Muscle of leg (tissue), 11 donors: Measurements from ENCODE around the gene DDX23. TPM values are rescaled to one million over a fixed set of nuclear protein-coding genes. Genes with fewer than 3 reads are reported as not detected.

ENCODE experiments used
- DNase-seq: peaks from one replicate; pipeline ENCODE4 v3.0.0; 2013
- H3K27ac ChIP-seq: one replicate; pipeline ENCODE4 v1.5.1; 2013; ENCODE audit warnings: mild to moderate bottlenecking, low read length, control low read depth
- H3K27me3 ChIP-seq: one replicate; pipeline ENCODE4 v1.6.1; 2013; ENCODE audit warnings: low read length; ENCODE audit not compliant: control insufficient read depth, insufficient read depth
- H3K36me3 ChIP-seq: one replicate; pipeline ENCODE4 v1.6.1; 2013; ENCODE audit warnings: low read length; ENCODE audit not compliant: control insufficient read depth, insufficient read depth
- H3K4me1 ChIP-seq: one replicate; pipeline ENCODE4 v1.6.1; 2013; ENCODE audit warnings: low read length; ENCODE audit not compliant: control insufficient read depth, insufficient read depth
- H3K4me3 ChIP-seq: one replicate; pipeline ENCODE4 v1.5.1; 2013; ENCODE audit warnings: low read length, control low read depth
- H3K9me3 ChIP-seq: replicated peaks from 2 replicates; pipeline ENCODE4 v1.6.1; 2013; ENCODE audit warnings: low read depth, low read length; ENCODE audit not compliant: control insufficient read depth
- WGBS: methylation state at CpG from one replicate; pipeline ENCODE4 v1.1.5; 2013; ENCODE audit warnings: missing lambda C conversion rate; ENCODE audit not compliant: insufficient coverage; 5-methylcytosine and 5-hydroxymethylcytosine counted together
- polyA plus RNA-seq, 8 donors: library from polyadenylated mRNA; unstranded; fragments of 120-200 nt; gene quantifications; one replicate each; pipeline versions ENCODE4 v1.2.1 to v1.2.3, GENCODE V29; 2013; ENCODE audit warnings: inconsistent platforms in 1 of 8, low replicate concordance in 1 of 8; ENCODE audit not compliant: insufficient read length in 8 of 8, insufficient read depth in 1 of 8
- total RNA-seq: library from RNA; stranded (reverse); fragments of 120-200 nt; gene quantifications from one replicate; pipeline ENCODE4 v1.2.4, GENCODE V29; 2013

The DDX23 gene
- total and polyA plus RNA-seq, 9 donors: 52.9 to 75.1 (median 62.6) TPM

DNA sequence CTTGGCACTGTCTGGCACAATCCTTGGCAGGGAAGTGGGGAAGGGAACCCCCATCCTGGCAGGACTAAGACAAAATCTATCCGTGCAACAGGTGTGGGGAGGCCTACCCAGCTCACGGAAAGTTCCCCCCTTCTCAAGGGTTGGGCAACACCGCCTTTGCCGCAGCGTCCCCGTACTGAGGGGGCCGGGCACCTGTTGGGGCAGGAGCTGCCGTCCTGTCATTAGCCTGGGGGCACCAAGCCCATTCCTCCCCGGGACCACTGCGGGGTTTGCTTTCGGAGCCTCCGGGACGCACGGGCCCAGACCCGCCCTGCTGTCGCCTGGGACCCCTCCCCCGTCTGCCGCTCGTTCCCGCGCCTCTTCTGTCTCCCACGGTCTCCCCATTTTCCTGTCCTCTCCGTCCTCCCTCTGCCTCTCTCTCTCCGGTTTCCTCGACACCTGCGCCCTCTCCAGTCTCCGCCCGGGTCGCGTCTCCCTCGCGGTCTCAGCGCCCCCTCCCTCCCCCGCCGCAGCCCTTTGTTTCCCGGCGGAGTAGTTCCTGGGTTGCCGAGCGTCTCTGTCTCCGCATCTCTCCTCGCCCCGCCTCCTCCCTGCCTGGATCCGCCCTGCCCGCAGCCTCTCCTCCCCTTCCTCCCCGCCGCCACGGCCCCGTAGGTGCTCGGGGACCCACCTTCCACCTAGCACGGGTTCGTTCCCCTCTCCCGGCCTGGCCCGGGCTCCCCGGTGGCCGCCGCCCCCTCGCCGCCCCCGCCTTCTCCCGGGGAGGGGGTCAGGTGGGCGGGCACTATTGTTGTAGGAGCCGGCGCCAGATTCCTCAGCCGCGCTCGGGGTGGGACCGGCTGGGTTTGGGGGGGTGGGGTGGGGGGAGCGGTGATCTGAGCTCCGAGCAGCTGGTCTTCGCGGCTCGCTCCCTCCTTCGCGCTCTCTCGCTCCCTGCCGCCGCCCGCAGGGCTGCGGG is 33.8 kb downstream of the DDX23 start, which contains the start of gene CACNB3:
TSS of gene CACNB3 (plus strand) at position 624 of the 958 bp plus-strand sequence. CDS start 434 bp downstream, outside the sequence.
- 1% methylated on average over 58 of the region's 79 CpGs for WGBS

DNA sequence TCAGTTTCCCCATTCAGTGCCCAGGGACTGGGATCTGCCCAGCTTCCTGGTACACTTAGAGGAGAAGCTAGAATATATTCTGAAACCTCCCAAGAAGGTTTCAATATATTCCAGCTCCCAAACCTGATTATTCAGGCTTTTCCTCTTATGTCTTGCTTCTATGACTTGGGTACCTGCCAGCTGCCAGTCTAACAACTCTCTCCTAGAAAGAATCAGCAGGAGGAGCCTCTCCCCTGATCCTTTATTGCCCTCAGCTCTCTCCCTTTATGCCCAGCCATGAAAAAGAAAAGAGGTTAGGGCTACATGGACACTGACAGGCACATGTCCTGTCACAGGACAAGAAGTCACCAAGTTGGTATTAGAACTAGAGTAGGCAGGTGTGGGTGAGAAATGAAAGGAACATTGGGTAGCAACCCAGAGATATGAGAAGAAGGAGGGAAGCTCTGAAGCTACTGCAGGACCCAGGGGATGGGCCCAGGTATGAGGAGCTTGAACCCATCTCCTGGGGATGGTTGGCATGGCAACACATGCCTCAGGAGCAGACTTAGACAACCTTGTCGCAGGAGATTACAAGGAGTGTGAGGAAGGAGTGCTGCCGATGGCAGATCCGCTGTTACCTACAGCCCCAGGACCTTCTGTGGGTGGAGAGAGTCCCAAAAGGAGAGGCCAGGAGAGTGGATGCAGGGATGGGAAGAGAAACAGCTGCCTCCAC is 35.7 kb downstream of the DDX23 start:
- Histone ChIP-seq H3K4me3 (no peak overlapping the region), H3K36me3 (no peaks in the 10 kb centered on the region), H3K9me3 (no peaks in the 10 kb centered on the region), H3K27ac (no peak overlapping the region), H3K27me3 (peaks cover 17% of the 10 kb centered on the region), H3K4me1 (peaks cover 48% of the 10 kb centered on the region)
- no CpG with 5 or more reads among the region's 3 CpGs for WGBS
- no peak for DNase-seq

More for the DNA sequence above, 33.8 kb downstream of the DDX23 start, which contains the start of gene CACNB3:
- Histone ChIP-seq H3K4me3 (peak within 1 kb of the TSS; percentile 63), H3K4me1 (peaks cover 43% of the 10 kb centered on the region), H3K36me3 (no peaks in the 10 kb centered on the region), H3K27me3 (peaks cover 17% of the 10 kb centered on the region), H3K27ac (no peak within 1 kb of the TSS), H3K9me3 (no peaks in the 10 kb centered on the region)
- DNase-seq: peak; percentile 73

GRCh38 chr12:48815126-48816110 is 36.5 kb downstream of the DDX23 start:
- DNase-seq: peak; percentile 95
- Histone ChIP-seq H3K36me3 (no peaks in the 10 kb centered on the region), H3K4me3 (peak overlapping the region; percentile 81), H3K27me3 (peaks cover 17% of the 10 kb centered on the region), H3K4me1 (peaks cover 55% of the 10 kb centered on the region), H3K27ac (peak overlapping the region; percentile 94), H3K9me3 (no peaks in the 10 kb centered on the region)
- 1% methylated on average over 51 of the region's 54 CpGs for WGBS

DNA sequence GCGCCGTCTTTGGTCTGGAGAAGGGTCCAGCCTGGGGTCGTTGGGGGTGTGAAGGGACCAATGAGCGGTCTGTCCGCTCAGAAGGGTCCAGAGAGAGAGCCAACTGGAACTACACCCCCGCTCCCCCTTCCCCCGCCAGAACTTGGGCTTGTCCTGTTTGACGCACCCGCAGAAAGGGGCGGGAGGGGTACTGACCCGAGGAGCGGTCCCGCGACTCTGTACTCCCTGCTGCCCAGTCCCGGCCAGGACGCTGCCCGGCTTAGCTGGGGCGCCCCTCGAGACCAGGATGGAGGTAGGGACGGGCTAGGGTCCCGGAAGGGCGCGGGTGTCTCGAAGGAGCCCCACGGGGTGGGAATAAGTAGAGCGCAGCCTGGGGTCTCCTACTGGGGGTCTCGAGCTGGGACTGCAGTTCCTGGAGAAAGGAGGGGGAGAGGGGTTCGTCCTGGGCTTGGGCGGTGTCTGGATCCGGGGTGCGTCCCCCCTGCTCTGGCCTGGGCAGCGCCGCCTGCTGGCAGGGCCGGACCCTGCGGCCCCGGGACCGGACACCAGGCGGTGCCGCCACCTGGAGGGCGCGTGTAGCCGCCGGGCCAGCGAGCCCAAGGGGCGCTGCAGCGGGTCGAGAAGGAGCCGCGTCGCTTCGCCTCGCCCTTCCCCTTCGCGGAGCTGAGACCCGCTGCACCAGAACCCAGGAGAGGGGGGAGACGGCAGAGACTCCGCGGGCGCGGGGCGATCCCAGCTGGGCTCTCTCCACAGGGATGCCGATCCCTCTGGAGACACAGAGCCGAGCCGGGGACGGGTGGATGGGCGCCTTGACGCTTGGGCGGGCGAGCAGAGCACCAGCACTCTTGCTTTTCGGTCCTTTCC is 37.5 kb downstream of the DDX23 start:
- Histone ChIP-seq H3K27me3 (peaks cover 17% of the 10 kb centered on the region), H3K4me1 (peaks cover 51% of the 10 kb centered on the region), H3K27ac (peak overlapping the region; percentile 94), H3K36me3 (no peaks in the 10 kb centered on the region), H3K9me3 (no peaks in the 10 kb centered on the region), H3K4me3 (peak overlapping the region; percentile 81)
- peak; percentile 81 for DNase-seq
- WGBS: under 1% methylated on average over 60 of the region's 70 CpGs

DNA sequence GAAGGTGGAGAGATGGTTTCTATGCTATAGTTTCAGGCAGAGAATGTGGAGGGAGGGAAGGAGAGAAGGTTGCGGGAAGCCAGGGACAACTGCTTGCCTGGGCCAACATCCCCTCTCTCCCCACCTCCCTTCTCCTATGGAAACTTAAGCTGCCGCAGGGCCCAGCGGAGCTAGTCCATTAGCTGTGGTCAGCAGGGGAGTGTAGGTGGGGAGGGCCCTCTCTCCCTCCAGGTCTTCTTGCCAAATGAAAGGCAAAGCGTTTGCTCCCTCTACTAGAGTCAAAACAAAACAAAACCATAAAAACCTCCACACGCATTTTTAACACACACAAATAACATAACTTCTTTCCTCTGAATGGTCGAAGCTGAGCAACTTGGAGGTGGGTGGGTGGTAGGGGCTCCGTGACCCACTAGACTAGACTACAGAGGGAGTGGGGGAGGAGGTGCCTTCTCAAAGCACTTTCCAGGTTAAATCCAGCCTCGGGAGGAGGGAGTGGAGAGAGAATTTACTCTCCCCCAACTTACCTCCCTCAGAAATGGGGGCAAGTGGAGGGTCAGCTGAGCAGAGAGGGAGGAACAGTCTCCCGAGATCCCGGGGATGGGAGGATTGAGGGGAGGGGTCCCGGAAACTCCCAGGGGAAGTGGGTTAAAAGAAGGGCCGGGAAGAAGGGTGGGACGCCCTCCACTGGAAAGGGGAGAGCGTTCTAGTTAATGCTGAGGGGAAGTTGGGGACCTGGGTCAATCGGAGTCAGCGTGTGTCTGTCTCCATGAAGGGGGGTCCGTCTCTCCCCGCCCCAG is 38.3 kb downstream of the DDX23 start:
- 8% methylated on average over 5 of the region's 18 CpGs for WGBS
- H3K27me3 ChIP-seq: peaks cover 13% of the 10 kb centered on the region
- peaks cover 44% of the 10 kb centered on the region for H3K4me1 ChIP-seq
- no peaks in the 10 kb centered on the region for H3K36me3 ChIP-seq
- H3K9me3 ChIP-seq: no peaks in the 10 kb centered on the region
- H3K4me3 ChIP-seq: peak overlapping the region; percentile 81
- peak overlapping the region; percentile 44 for H3K27ac ChIP-seq
- peak; percentile 70 for DNase-seq

- H3K4me3 ChIP-seq: no peak overlapping the region
- no peak overlapping the region for H3K27ac ChIP-seq
- H3K4me1 ChIP-seq: peaks cover 37% of the 10 kb centered on the region
- WGBS: 59% methylated on average over 2 of the region's 2 CpGs
- H3K9me3 ChIP-seq: no peaks in the 10 kb centered on the region
- no peaks in the 10 kb centered on the region for H3K36me3 ChIP-seq
- DNase-seq: no peak
- peaks cover 6% of the 10 kb centered on the region for H3K27me3 ChIP-seq
Measured at GRCh38 chr12:48812389-48812788, 39.6 kb downstream of the DDX23 start.

DNA sequence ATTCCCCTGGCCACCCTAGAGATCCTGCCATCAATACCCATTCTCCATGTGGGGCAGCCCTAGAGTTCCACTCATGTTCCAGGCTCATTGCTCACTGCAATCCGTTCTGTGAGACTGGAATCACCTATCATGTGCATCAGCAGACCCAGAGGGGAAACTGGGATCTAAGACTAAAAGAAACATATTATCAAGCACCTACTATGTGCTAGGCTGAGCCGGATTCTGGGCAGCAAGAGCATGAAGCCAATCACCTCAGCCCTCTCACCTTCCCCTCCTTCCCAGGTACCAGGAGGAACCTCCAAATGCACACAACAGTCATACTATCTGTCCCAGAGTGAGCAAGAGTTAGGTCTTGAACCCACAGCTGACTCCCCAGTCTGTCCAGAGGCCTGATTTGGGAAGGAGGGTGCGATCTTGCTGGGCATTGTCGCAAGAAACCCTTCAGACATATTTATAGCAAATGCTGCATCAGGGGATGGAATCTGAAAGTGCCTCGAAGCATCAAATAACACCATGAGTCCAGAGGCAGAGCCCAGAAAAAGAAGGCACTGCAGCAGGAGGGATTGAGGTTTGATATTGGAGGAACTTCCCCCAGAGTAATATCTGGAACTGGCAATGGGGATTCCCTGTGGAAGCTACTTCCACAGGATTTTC is 40.4 kb downstream of the DDX23 start:
- no peak for DNase-seq
- no peak overlapping the region for H3K27ac ChIP-seq
- peaks cover 35% of the 10 kb centered on the region for H3K4me1 ChIP-seq
- no peaks in the 10 kb centered on the region for H3K36me3 ChIP-seq
- H3K9me3 ChIP-seq: no peaks in the 10 kb centered on the region
- no peak overlapping the region for H3K4me3 ChIP-seq
- 70% methylated on average over 2 of the region's 5 CpGs for WGBS
- H3K27me3 ChIP-seq: peaks cover 2% of the 10 kb centered on the region

- H3K4me1 ChIP-seq: peaks cover 29% of the 10 kb centered on the region
- no peak overlapping the region for H3K27ac ChIP-seq
- no peaks in the 10 kb centered on the region for H3K36me3 ChIP-seq
- DNase-seq: no peak
- no peak overlapping the region for H3K4me3 ChIP-seq
- peaks cover 2% of the 10 kb centered on the region for H3K27me3 ChIP-seq
- 61% methylated on average over 2 of the region's 5 CpGs for WGBS
- no peaks in the 10 kb centered on the region for H3K9me3 ChIP-seq
Measured at GRCh38 chr12:48810903-48811431, 41.0 kb downstream of the DDX23 start.
